ENCODE data around the gene MADD.

Gene MADD

DNA sequence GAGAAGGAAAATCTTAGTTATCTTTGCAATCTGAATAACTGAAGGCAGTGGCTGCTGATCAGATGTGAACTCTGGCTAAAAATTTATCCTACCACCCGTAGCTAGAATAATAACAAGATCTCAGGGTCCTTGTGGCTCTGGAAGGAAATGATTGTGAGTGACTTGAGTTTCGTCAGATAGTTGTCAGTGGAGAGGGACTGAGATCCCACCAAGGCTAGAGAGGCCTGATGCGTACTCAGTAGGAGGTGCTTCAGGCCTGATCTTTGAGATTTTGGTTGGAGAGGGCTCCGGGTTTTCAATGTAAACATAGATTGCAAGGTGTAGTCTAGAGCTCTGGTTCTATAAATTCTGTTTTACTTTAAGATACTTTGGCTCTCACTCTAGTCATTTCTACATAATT, 1.4 kb downstream of the MADD start:
- peak in 2 of 3 donors; percentile 35 to 48 for DNase-seq
- Histone ChIP-seq H3K27ac (ENCODE audit: insufficient read depth in 1 of 2, low read depth in 1 of 2, low read length in 2 of 2, poor library complexity in 1 of 2, severe bottlenecking in 2 of 2) (peak overlapping the region; percentile 35 to 95), H3K9me3 (ENCODE audit: control extremely low read depth in 1 of 5, control insufficient read depth in 4 of 5, insufficient read depth in 2 of 5, low read depth in 1 of 5, low read length in 4 of 5) (no peaks in the 10 kb centered on the region), H3K27me3 (replicated peaks in 2 of 5; ENCODE audit: control insufficient read depth in 4 of 5, insufficient read depth in 5 of 5, low read length in 4 of 5) (no peaks in the 10 kb centered on the region), H3K36me3 (ENCODE audit: control insufficient read depth in 4 of 4, insufficient read depth in 4 of 4, low read length in 3 of 4) (peaks cover 4 to 27% (median 22%) of the 10 kb centered on the region in 4 experiments), H3K4me1 (ENCODE audit: control extremely low read depth in 1 of 4, control insufficient read depth in 4 of 4, insufficient read depth in 4 of 4, low read length in 3 of 4) (peaks cover 21 to 55% (median 51%) of the 10 kb centered on the region in 4 experiments), H3K4me3 (ENCODE audit: control insufficient read depth in 1 of 7, extremely low read depth in 1 of 7, insufficient read depth in 4 of 7, low read depth in 2 of 7, low read length in 6 of 7) (peak overlapping the region in 6 of 7 experiments; percentile 68 to 88 (median 82))
- ChIA-PET POLR2A (interaction anchor here (0.6 to 3.1 kb wide), 4 partner anchors 9 to 140 kb away, joined by 3 to 12 read pairs (median 3); no protein-coding TSS in a partner anchor), CTCF (interaction anchor here (0.8 to 2.5 kb wide), 12 partner anchors 10 to 141 kb away, joined by 3 to 31 read pairs (median 4); partner anchors contain the start of genes ACP2 and NR1H3)
- 32% methylated on average over 2 of the region's 4 CpGs for WGBS (ENCODE audit: insufficient coverage)

DNA sequence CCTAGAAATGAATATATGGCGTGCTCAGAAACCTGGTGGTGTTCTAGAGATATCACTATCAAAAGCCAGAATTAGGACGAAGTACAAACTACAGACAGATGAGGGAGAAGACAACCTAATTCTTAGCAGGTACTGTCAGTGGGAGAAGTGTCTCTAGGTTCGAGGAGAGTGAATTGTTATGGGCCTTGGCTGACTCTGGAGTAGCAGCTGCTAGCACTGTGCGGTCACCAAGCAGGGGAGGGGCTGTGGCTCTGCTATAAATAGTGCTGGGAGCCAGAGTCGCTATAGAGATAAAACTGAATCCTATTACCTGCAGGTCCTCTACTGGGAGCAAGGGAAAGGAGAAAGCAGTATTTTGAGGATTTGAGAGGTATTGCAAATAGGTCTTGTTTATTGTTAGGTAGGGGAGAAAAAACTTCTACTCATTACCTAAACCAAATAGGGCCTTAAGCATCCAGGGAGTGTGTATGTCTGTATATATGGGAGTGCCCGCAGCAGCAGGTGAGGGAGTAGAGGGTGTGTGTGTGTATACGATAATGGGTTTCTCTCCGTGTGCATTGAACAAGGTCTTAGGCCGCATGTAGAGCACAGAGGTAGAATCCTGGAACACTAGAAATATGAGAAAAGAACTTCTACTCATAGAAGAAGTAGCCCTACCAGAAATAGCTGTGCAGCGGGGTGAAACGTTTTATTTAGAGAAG, 2.2 kb downstream of the MADD start:
- WGBS (ENCODE audit: insufficient coverage): 73% methylated on average over 8 of the region's 11 CpGs
- CTCF ChIA-PET: interaction anchor here (0.6 to 4.3 kb wide), 12 partner anchors 9 to 141 kb away, joined by 3 to 31 read pairs (median 4); partner anchors contain the start of gene NR1H3

DNA sequence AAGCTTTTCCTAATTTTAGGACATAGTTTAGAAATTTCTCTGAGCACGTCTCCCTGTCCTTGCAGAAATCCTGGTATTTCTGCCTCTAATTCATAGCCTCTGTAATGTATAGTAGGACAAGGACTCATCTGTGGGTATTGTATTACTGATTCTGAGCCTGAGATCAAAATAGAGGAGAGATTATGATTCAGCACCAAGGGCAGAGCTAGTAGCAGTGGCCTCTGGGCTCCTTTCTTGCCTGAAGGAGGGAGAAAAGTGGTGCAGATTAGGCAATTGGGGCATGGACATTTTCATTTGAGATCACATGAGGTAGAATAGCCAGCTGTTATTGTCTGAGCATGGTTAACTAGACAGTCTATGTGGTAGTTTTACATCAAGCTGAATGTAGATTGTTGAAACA, 2.8 kb downstream of the MADD start:
- Histone ChIP-seq H3K4me1 (ENCODE audit: control extremely low read depth in 1 of 4, control insufficient read depth in 4 of 4, insufficient read depth in 4 of 4, low read length in 3 of 4) (peaks cover 21 to 47% (median 43%) of the 10 kb centered on the region in 4 experiments), H3K4me3 (ENCODE audit: control insufficient read depth in 1 of 7, extremely low read depth in 1 of 7, insufficient read depth in 4 of 7, low read depth in 2 of 7, low read length in 6 of 7) (peak overlapping the region in 1 of 7 experiments; percentile 88), H3K27ac (ENCODE audit: insufficient read depth in 1 of 2, low read depth in 1 of 2, low read length in 2 of 2, poor library complexity in 1 of 2, severe bottlenecking in 2 of 2) (peak overlapping the region in 1 of 2 experiments; percentile 21), H3K27me3 (replicated peaks in 2 of 5; ENCODE audit: control insufficient read depth in 4 of 5, insufficient read depth in 5 of 5, low read length in 4 of 5) (no peaks in the 10 kb centered on the region), H3K9me3 (ENCODE audit: control extremely low read depth in 1 of 5, control insufficient read depth in 4 of 5, insufficient read depth in 2 of 5, low read depth in 1 of 5, low read length in 4 of 5) (no peaks in the 10 kb centered on the region), H3K36me3 (ENCODE audit: control insufficient read depth in 4 of 4, insufficient read depth in 4 of 4, low read length in 3 of 4) (peaks cover 7 to 39% (median 33%) of the 10 kb centered on the region in 4 experiments)
- POLR2A ChIA-PET: interaction anchor here (0.6 to 3.1 kb wide), 3 partner anchors 13 to 86 kb away, joined by 6 to 12 read pairs (median 6); no protein-coding TSS in a partner anchor
- CTCF ChIA-PET: interaction anchor here (0.6 to 4.3 kb wide), 10 partner anchors 14 to 176 kb away, joined by 3 to 27 read pairs (median 4); partner anchors contain the start of genes ACP2, NR1H3 and RAPSN
- peak in 2 of 3 donors; percentile 33 to 41 for DNase-seq
- no CpG with 5 or more reads among the region's 1 CpG for WGBS (ENCODE audit: insufficient coverage)

More for the DNA sequence above, 2.2 kb downstream of the MADD start:
- Histone ChIP-seq H3K27me3 (replicated peaks in 2 of 5; ENCODE audit: control insufficient read depth in 4 of 5, insufficient read depth in 5 of 5, low read length in 4 of 5) (no peaks in the 10 kb centered on the region), H3K4me3 (ENCODE audit: control insufficient read depth in 1 of 7, extremely low read depth in 1 of 7, insufficient read depth in 4 of 7, low read depth in 2 of 7, low read length in 6 of 7) (peak overlapping the region in 6 of 7 experiments; percentile 34 to 88 (median 82)), H3K4me1 (ENCODE audit: control extremely low read depth in 1 of 4, control insufficient read depth in 4 of 4, insufficient read depth in 4 of 4, low read length in 3 of 4) (peaks cover 21 to 53% (median 48%) of the 10 kb centered on the region in 4 experiments), H3K27ac (ENCODE audit: insufficient read depth in 1 of 2, low read depth in 1 of 2, low read length in 2 of 2, poor library complexity in 1 of 2, severe bottlenecking in 2 of 2) (peak overlapping the region in 1 of 2 experiments; percentile 95), H3K9me3 (ENCODE audit: control extremely low read depth in 1 of 5, control insufficient read depth in 4 of 5, insufficient read depth in 2 of 5, low read depth in 1 of 5, low read length in 4 of 5) (no peaks in the 10 kb centered on the region), H3K36me3 (ENCODE audit: control insufficient read depth in 4 of 4, insufficient read depth in 4 of 4, low read length in 3 of 4) (peaks cover 7 to 35% (median 29%) of the 10 kb centered on the region in 4 experiments)
- peak in 2 of 3 donors; percentile 50 to 55 for DNase-seq
- POLR2A ChIA-PET: interaction anchor here (0.8 to 3.1 kb wide), 2 partner anchors 13 to 40 kb away, joined by 6 to 12 read pairs; no protein-coding TSS in a partner anchor

DNA sequence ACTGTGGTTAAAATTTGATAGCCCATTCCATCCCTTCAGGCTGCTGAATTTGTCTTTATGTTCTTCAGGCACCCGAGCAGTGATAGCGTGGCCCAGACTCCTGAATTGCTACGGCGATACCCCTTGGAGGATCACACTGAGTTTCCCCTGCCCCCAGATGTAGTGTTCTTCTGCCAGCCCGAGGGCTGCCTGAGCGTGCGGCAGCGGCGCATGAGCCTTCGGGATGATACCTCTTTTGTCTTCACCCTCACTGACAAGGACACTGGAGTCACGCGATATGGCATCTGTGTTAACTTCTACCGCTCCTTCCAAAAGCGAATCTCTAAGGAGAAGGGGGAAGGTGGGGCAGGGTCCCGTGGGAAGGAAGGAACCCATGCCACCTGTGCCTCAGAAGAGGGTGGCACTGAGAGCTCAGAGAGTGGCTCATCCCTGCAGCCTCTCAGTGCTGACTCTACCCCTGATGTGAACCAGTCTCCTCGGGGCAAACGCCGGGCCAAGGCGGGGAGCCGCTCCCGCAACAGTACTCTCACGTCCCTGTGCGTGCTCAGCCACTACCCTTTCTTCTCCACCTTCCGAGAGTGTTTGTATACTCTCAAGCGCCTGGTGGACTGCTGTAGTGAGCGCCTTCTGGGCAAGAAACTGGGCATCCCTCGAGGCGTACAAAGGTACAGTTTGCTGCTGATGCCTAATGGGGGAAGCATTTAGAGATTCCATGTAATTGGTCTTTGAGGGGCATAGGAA, 4.7 kb downstream of the MADD start:
- Histone ChIP-seq H3K4me1 (ENCODE audit: control extremely low read depth in 1 of 4, control insufficient read depth in 4 of 4, insufficient read depth in 4 of 4, low read length in 3 of 4) (peaks cover 18 to 30% (median 26%) of the 10 kb centered on the region in 4 experiments), H3K36me3 (ENCODE audit: control insufficient read depth in 4 of 4, insufficient read depth in 4 of 4, low read length in 3 of 4) (peaks cover 9 to 56% (median 45%) of the 10 kb centered on the region in 4 experiments), H3K9me3 (ENCODE audit: control extremely low read depth in 1 of 5, control insufficient read depth in 4 of 5, insufficient read depth in 2 of 5, low read depth in 1 of 5, low read length in 4 of 5) (no peaks in the 10 kb centered on the region)

DNA sequence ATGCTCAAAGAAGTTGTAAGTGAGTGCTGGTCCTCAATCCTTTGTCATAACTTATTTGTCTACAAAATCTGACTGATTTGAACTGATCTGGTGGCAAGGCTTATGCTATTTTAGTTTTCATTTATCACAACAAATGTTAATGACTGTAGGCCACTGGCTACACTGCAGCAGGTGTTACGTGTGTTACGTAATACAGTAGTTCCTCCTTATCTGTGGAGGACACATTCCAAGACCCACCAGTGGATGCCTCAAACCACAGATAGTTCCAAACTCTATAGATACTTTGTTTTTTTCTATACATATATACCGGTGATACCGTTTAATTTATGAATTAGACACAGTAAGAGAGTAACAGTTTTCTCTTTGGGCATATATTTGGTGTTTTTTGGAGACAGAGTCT, 7.0 kb downstream of the MADD start:
- H3K9me3 ChIP-seq (ENCODE audit: control extremely low read depth in 1 of 5, control insufficient read depth in 4 of 5, insufficient read depth in 2 of 5, low read depth in 1 of 5, low read length in 4 of 5): no peaks in the 10 kb centered on the region
- CTCF ChIA-PET: interaction anchor here (1.6 kb wide), 1 partner anchor 13 kb away, joined by 3 read pairs; no protein-coding TSS in a partner anchor
- peaks cover 14 to 76% (median 60%) of the 10 kb centered on the region in 4 experiments for H3K36me3 ChIP-seq (ENCODE audit: control insufficient read depth in 4 of 4, insufficient read depth in 4 of 4, low read length in 3 of 4)
- WGBS (ENCODE audit: insufficient coverage): no CpG with 5 or more reads among the region's 4 CpGs
- no peaks in the 10 kb centered on the region for H3K27me3 ChIP-seq (replicated peaks in 2 of 5; ENCODE audit: control insufficient read depth in 4 of 5, insufficient read depth in 5 of 5, low read length in 4 of 5)
- H3K4me1 ChIP-seq (ENCODE audit: control extremely low read depth in 1 of 4, control insufficient read depth in 4 of 4, insufficient read depth in 4 of 4, low read length in 3 of 4): peaks cover 5 to 14% (median 12%) of the 10 kb centered on the region in 4 experiments
- POLR2A ChIA-PET: no interaction called here
- DNase-seq: peak in 1 of 3 donors; percentile 55
- no peak overlapping the region for H3K27ac ChIP-seq (ENCODE audit: insufficient read depth in 1 of 2, low read depth in 1 of 2, low read length in 2 of 2, poor library complexity in 1 of 2, severe bottlenecking in 2 of 2)
- no peak overlapping the region for H3K4me3 ChIP-seq (ENCODE audit: control insufficient read depth in 1 of 7, extremely low read depth in 1 of 7, insufficient read depth in 4 of 7, low read depth in 2 of 7, low read length in 6 of 7)

More for the DNA sequence above, 4.7 kb downstream of the MADD start:
- no peak overlapping the region for H3K27ac ChIP-seq (ENCODE audit: insufficient read depth in 1 of 2, low read depth in 1 of 2, low read length in 2 of 2, poor library complexity in 1 of 2, severe bottlenecking in 2 of 2)
- ChIA-PET POLR2A (no interaction called here), CTCF (interaction anchor here (0.9 to 4.3 kb wide), 9 partner anchors 16 to 97 kb away, joined by 3 to 27 read pairs (median 5); partner anchors contain the start of genes ACP2 and NR1H3)
- H3K4me3 ChIP-seq (ENCODE audit: control insufficient read depth in 1 of 7, extremely low read depth in 1 of 7, insufficient read depth in 4 of 7, low read depth in 2 of 7, low read length in 6 of 7): no peak overlapping the region
- 97% methylated on average over 20 of the region's 28 CpGs for WGBS (ENCODE audit: insufficient coverage)
- H3K27me3 ChIP-seq (replicated peaks in 2 of 5; ENCODE audit: control insufficient read depth in 4 of 5, insufficient read depth in 5 of 5, low read length in 4 of 5): no peaks in the 10 kb centered on the region
- no peak for DNase-seq

DNA sequence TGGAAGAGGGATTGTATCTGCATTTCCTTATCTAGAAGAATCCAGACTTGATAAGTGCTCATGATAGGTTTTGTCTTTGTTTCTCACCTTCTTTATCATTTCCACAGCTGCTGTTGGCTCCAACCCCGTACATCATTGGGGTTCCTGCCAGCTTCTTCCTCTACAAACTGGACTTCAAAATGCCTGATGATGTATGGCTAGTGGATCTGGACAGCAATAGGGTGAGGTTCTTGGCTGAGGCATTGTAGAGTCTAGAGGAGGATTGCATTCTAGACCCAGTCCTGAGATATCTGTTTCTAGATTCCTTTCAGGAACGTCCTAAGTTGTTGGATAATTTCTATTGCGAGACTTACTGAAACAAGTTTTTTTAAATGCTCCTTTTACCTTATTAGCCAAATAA, 8.1 kb downstream of the MADD start:
- Histone ChIP-seq H3K36me3 (ENCODE audit: control insufficient read depth in 4 of 4, insufficient read depth in 4 of 4, low read length in 3 of 4) (peaks cover 18 to 86% (median 65%) of the 10 kb centered on the region in 4 experiments), H3K4me1 (ENCODE audit: control extremely low read depth in 1 of 4, control insufficient read depth in 4 of 4, insufficient read depth in 4 of 4, low read length in 3 of 4) (peaks cover 0 to 5% (median 2%) of the 10 kb centered on the region in 4 experiments), H3K9me3 (ENCODE audit: control extremely low read depth in 1 of 5, control insufficient read depth in 4 of 5, insufficient read depth in 2 of 5, low read depth in 1 of 5, low read length in 4 of 5) (no peaks in the 10 kb centered on the region), H3K4me3 (ENCODE audit: control insufficient read depth in 1 of 7, extremely low read depth in 1 of 7, insufficient read depth in 4 of 7, low read depth in 2 of 7, low read length in 6 of 7) (no peak overlapping the region), H3K27me3 (replicated peaks in 2 of 5; ENCODE audit: control insufficient read depth in 4 of 5, insufficient read depth in 5 of 5, low read length in 4 of 5) (no peaks in the 10 kb centered on the region), H3K27ac (ENCODE audit: insufficient read depth in 1 of 2, low read depth in 1 of 2, low read length in 2 of 2, poor library complexity in 1 of 2, severe bottlenecking in 2 of 2) (peak overlapping the region in 1 of 2 experiments; percentile 11)
- no peak for DNase-seq
- POLR2A ChIA-PET: interaction anchor here (0.6 kb wide), 1 partner anchor 23 kb away, joined by 3 read pairs; no protein-coding TSS in a partner anchor
- CTCF ChIA-PET: no interaction called here
- WGBS (ENCODE audit: insufficient coverage): no CpG with 5 or more reads among the region's 3 CpGs

Data from common myeloid progenitor, CD34-positive (primary cell).